HG02840 (cell line): Measurements from ENCODE around the gene DDX17.

Experiments
- ATAC-seq: cut with Tn5 transposase; IDR thresholded peaks from one replicate; pipeline ENCODE4 v1.9.1; 2021; ENCODE audit warnings: mild to moderate bottlenecking, moderate library complexity, moderate number of reproducible peaks; ENCODE audit not compliant: unreplicated experiment, low FRiP score

The DDX17 gene

DNA sequence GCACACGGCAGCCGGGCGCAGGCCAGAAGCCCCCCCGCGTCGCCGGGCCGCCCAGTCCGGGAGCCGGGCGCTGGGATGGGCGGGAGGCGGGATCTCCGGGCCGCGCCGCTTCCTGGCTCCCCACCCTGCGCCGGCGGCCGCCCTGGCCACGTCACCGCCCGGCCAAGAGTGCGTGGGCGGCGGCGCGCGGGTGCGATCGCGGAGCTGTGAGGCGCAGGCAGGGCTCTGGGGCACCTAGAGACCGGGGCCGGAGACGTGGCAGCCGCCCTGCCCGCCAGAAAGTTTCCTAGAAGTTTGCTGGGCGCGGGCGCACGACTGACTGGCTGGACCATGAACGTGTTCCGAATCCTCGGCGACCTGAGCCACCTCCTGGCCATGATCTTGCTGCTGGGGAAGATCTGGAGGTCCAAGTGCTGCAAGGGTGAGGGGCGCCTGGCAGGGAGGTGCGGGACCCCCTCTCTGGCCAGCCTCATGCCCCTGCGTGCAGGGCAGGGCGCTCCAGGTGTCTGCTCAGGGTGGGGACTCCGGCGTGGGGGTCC, 38.1 kb downstream of the DDX17 start, which contains the start of gene KDELR3:
Gene KDELR3 (plus strand): TSS at position 193 of the 539 bp plus-strand sequence. CDS start 138 bp downstream, at position 331.
- no peak for ATAC-seq

DNA sequence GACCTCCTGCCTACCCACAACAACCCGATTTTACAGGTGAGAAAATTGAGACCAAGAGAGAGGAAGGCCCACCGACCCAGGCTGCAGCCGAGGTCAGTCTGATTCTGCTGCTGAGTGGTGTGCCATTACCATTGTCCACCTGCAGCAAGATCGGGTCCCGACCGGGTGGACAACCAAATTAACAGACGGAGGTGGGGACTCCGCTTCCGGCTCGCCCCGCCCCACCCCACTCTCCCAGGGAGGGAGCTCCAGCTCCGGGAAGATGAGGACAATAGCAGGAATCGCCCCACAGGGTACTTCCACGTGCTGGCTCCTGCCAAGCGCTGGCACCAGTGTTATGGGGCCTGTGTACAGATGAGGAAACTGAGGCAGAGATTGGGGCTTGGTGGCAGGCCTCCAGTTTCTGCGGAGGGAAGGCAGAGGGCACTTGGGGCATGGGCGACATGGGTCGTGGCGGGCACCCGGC, 38.6 kb downstream of the DDX17 start:
- no peak for ATAC-seq

GRCh38 chr22:38465673-38466490, 40.2 kb downstream of the DDX17 start:
- no peak for ATAC-seq

DNA sequence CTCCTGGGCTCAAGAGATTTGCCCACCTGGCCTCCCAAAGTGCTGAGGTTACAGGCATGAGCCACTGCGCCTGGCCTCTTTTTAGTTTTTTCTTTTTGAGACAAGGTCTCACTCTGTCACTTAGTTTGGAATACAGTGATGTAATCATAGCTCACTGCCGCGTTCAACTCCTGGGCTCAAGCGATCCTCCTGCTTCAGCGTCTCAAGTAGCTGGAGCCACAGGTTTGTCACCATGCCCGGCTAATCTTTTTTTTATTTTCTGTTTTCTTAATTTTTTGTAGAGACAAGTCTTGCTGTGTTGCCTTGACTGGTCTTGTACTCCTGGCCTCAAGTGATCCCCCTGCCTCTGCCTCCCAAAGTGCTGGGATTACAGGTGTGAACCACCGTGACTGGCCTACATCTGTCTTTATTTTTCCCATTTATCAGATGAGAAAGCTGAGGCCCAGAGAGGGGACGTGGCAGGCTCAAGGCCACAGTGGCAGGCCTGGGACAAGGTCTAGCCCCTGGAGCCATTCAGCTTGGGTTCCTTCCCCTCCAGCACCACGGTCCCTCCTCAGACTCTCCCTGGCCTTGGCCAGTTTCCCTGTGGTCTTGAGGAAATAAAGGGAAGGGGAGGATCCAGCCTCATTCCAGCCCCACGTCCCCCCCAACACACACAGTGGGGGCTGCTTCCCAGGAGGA, 41.0 kb downstream of the DDX17 start:
- no peak for ATAC-seq

DNA sequence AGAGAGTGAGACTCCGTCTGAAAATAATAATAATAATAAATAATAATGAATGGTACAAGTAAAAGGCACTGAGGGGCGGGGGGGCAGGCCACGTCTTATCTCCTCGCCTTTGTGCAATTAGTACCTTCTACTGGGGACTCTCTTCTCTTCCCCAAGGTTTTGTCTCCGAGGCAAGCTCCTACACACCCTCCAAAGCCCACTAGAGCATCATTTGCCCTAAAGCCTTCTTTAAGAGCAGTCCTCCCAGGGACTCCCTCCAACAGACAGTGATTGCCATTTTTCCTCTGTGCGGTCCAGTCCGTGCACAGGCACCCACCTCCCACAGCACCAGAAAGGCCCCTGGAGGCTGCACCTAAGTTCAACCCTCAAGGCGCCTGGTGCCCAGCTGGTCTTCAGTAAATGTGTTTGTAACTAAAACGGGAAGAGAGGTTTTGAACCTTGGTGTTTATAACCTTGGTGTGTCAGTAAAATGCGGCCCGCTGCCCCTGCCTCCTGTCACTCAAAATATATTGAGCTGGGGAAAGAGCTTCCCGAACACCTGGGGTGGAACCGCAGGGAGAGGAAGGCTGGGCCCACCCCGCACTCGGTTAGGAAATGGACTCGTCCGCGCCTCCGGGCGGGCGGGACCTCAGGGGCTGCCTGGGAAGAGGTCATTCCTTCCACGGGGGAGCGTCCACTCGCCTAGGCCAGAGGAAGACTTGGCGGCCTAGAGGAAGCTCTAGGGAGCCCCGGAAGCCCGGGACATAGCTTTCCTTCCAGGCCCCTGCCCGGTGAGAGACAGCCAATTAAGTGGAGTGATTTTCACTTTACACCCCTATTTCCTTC, 42.9 kb downstream of the DDX17 start:
- no peak for ATAC-seq

GRCh38 chr22:38461414-38462081, 44.6 kb downstream of the DDX17 start:
- no peak for ATAC-seq

GRCh38 chr22:38461057-38461413, 45.1 kb downstream of the DDX17 start:
- no peak for ATAC-seq

DNA sequence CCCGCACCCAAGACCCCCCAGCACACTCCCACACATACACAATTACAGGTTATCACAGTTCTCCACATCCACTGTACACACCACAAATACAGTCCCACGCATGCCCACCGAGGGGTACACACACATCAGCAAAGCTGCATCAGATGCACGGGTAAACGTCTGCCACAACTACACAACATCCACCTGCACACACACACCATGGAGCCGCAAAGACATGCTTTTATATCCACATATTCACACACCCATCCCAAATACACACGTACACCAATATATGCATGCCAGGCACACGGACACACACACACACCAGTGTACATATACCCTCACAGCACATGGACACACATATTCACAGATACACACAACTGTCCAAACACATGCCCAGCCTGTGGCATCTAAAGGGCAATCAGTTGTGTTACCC, 45.7 kb downstream of the DDX17 start:
- no peak for ATAC-seq

DNA sequence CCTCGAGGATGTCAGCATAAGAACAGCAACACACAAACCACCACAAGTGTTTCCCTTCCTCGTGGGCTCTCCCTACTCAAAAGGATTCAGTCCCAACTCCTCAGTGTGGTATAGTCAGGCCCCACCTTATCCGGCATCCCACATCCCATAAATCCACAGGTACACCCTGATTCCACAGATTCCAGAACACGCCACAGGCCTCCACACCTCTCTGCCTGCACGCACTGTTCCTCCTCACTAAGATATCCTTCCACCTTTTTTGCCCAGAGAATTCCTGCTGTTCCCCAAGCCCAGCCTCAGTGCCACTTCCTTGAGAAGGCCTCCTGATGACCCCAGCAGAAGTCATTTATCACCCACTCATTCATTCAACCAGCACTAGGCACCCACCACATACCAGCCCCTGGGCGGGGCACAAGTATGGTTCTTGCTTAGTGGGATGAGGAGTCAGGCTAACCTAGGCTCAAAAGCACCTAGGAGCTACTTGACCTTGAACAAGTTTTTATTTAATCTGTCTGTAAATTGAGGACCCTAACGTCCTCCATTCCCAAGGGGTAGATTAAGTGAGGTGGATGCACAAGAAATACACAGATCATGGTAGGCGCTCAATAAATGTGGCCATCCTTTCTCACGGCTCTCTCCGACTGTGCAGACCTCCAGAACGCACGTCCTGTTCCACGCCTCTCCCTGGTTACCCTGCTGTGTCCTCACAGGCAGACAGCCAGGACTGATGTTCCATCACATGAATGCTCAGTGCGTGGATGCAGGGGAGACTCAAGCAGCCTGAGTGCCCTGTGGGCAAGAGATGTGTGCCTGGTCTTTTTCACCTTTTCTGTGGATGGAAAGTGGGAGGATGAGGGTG, 49.0 kb downstream of the DDX17 start:
- ATAC-seq, result no peak

- ATAC-seq, result no peak
Measured at GRCh38 chr22:38456272-38456835, 49.8 kb downstream of the DDX17 start.

DNA sequence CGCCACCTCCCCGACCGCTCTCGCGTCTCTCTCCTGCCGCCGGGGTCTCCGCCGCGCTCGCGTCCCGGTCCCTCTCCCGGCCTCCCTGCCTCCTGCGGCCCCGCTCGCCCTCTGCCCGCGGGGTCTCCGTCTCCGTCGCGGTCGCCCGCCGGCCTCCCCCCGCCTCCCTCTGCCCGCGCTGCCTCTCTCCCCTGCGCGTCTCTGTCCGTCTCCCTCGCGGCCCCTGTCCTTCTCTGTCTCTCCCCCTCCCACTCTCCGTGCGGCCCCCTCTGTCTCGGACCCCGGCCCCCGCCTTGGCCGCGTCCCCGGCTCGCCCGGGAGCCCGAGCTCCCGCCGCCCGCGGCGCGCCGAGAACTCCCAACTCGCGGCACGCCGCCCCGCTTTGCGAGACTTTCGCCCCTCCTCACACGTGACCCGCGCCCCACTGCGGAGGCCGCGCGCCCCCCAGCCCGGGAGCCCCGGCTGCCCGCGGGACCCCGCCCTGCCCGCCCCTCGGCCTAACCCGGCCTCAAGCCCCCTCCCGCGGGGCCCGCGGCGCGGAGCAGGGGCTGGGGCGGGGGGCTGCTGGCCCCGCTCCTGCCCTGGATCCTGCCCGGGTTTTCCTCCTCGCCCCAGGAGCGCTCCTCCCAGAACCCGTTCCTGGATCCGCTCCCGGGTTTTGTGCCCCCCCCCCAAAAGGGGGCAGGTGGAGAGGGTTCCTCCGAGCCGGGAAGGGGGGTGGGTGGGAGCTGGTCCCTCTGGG, 50.4 kb downstream of the DDX17 start:
- ATAC-seq, result no peak

DNA sequence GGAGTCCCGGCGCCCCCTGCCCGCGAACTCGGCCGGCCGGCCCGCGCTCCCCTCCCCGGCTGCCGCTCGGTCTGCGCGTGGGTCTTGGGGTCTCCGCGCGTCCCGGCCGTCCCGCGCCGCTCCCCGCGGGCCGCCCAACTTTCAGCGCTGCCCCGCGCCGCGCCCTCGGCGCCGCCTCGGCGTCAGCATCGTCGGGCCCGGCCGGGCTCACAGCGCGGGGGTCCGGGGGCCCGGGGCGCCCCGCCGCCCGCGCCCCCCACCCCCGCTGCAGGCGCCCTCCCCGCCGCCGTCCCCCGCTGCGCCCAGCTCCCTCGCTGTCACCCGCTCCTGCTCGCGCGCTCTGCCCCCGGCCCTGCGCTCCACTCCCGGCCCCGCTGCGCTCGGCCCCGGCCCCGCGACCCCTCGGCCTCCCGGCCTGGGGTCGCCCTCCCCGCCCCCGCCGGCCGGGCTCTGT, 51.0 kb downstream of the DDX17 start, which contains the start of gene KCNJ4:
Gene KCNJ4 (minus strand): TSS at position 124 of the 454 bp plus-strand sequence. CDS start 27,067 bp downstream, outside the sequence.
- no peak for ATAC-seq

DNA sequence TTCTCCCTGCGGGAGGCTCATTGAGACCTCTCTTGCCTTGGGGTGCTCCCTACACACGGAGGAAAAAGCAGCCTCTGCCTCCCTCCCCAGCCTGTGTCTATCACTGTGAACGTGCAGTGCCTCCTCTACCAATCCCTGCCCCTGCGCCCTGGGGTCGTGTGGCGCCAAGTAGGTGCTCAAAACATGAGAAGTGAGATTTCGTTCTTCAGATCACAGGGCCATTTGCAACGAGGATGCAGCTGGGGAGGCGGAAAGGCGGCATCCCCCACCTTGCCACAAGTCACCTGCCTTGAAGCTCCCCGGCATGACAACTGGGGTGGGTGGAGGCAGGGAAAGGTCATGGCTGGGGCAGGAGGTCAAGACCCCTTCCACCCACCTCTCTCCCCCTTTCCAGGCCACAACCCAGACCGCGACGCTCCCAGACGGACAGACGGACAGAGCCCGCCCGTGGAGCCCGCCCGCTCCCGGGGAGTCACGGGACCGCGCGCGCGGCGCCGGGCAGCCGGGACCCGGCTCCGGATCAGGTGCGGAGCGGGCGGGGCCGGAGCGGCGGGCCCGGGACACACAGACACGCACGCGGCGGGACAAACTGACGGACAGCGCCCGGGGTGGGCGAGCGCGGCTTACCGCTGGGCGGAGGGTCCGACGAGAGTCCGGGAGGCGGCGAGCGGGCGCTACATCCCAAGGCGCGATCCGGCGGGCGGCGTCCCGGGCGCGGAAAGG, 51.6 kb downstream of the DDX17 start:
- ATAC-seq, result no peak

DNA sequence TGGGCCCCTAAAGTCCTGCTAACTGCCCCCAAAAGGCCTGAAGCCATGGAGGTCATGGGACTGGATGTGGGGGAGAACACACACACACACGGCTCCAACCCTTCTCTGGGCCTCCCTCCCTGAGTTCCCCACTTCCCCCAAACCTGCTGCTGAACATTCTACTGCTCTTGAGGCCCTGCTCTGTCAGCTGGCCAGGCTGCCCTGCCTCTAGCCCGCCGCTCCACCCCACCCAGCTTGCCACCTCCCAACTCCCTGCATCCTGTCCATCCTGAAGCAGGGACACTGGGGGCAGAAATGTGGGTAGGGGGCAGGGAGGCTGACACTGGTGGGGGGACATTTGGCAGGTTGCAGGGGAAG, 52.1 kb downstream of the DDX17 start:
- ATAC-seq, result no peak

DNA sequence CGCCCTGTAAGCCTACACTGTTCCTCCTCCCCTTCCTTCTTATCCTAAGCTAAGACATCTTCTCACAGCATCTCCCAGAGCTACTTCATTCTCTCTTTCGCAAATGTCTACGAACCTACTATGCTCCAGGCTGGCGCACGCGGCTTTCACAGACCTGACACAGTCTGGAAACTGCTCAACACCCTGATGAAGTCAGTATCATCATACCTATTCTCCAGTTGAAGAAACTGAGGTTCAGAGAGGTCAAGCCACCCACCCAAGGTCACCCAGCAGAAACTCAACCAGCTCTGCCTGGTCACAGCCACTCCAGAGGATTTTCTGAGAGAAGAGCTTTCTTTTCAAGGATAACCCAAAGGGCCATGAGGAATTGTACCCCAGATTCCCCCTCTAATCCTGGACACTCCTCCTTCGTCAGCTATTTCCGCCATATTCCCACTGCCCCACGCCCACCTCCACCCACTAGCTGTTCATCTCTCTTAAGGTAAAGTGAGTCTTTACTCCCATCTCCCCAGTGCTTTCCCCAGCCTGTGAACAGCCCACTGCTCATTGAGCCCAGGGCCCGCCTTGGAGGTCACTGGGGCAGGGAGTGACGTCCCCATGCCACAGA, 52.9 kb downstream of the DDX17 start:
- ATAC-seq, result no peak

DNA sequence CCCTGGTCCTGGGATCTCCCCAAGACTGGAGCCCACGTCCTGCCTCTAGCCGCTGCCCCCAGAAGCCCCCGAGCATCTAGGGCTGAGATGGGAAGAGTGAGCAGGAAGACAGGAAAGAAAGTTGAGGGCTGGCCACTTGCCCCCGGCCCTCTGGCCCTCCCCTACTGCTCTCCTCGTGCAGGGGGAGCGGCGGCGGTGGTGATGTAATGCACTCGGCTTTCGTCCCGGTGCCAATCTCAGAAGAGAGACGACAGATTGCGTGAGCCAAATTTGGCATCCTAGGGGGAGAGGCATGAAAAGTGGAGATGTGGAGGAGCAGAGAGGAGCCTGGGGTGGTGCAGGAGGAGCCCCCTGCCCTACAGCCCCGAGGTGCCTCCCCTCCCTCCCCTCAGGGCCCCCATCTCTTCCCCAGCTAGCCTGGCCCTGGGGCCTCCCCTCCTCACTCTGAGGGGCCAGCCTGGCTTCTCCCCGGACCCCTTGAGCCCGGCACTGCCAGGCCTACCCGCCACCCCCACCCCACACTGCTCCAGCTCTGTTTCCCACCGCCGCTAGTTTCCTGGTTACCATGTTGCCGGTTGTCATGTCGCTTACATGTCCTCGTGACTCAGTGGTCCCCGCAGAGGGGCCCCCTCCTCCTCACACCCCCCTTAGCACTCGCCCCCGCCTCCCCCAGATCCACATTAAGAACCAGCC, 53.6 kb downstream of the DDX17 start:
- no peak for ATAC-seq
